GM18505 (cell line): ENCODE results near the gene DIP2C.
"Not testable (repeated sequence)": the region's sequence is repeated elsewhere in the genome, so short reads cannot be mapped to it uniquely, and the experiment has no call there.

ENCODE experiments used
- ATAC-seq: cut with Tn5 transposase; IDR thresholded peaks from one replicate; pipeline ENCODE4 v1.9.1; 2021; ENCODE audit not compliant: unreplicated experiment
- POLR2A ChIP-seq: IDR thresholded peaks from 4 replicates; pipeline ENCODE4 v1.6.1; 2011; ENCODE audit warnings: borderline replicate concordance; ENCODE audit not compliant: insufficient read depth, insufficient read length; ENCODE audit errors: extremely low read depth

The DIP2C gene

DNA sequence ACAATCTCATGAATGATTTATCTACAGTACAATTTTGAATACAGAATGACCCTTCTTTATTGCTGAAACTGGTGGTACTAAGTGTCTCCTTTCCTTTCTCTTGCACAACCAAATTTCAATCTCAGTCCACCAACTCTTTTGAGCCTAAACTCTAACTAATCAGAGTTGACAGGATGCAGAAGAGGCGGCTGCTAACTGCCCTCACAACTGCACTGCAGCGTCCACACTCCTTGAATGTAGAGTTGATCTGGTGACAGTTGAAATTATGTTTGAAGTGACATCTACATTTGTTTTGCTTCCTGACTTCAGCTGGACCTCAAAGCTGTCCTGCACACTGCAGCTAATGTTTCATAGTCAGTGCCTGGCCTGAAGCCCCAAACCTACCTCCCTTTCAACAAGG is 414.6 kb downstream of the DIP2C start:
- no peak for ATAC-seq
- TF ChIP-seq POLR2A = no peak

DNA sequence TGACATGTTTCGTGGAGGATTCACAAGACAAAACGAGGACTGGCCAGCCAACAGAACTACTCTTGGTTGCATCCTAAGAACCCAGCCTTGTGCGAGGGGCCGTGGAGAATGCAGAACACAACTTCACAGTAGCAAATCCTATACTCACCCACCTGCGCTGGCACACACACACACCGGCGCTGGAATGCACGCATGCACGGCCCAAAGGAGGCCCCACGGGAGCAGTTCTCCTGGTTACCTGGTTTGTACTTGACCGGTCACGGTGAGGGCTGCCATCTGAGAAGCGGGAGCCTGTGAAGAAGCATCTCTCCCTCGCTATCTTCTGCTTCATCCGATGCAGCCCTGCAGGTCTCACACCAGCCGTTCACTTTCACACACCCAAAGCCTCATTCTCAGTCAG is 416.4 kb downstream of the DIP2C start:
- TF ChIP-seq POLR2A = no peak
- no peak for ATAC-seq

DNA sequence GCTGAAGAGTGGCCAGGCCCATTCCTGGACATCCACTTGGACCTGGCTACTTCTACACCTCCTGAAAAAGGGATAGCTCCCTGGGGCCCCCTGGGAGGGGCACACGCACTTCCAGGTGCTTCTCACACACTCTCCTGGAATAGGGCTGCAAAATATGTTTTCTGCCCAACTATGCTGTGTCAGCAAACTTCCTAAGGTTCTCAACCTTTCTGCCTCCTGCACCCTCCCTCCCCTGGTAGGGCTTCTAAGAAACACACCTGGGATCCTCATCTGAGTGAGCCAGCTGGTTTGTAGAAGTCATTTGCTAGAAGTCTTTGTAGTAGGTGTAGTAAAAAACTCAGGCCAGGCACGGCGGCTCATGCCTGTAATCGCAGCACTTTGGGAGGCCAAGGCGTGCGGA is 417.7 kb downstream of the DIP2C start:
- TF ChIP-seq POLR2A = no peak
- ATAC-seq = no peak

DNA sequence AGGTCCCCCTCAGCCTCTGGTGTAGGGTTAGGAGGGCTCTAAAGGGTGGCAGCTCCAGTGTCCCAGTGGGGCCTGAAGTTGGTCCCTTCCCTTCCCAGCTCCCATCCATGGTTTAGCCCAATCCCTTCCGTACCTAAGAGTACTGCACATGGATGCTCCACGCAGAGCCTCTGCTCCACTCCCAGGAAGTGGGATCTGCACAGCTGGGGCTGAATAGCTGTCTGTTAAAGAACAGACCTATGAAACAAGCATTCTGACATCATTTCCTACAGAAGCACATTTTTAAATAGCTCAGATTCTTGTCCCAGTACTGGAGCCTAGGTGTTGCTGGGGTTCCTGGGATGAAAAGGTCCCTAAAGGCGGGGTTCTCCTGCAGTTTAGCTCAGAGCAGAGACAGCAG is 418.3 kb downstream of the DIP2C start:
- no peak for TF ChIP-seq POLR2A
- no peak for ATAC-seq

DNA sequence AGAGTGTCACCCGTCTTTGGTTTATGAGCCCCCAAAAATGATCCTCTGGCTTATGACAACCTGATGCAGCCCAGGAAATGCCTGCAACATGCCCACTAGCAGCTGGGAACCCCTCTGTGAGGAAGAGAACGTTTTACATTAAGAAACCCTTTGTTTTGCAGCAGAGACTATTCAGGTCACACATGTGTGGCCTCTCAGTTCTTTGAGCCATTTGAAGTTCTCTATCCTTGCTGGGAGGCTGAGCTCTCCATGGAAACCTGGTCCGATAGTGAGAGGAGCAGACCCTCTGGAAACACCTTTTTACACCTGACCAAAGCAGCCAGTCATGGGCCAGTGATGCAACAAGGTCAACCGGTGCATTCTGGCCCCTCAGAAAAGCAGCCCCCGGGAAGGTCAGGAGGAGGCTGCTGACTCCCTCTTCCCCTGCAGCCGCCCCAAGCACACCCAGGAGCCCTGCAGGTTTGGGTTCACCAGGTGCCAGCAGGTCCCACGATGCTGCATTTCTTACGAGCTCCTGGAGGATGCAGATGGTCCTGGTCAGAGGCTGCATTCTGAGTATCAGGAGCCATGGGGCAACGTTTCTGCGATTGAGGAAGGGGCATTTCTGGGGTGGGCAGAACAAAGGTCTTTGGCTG is 419.9 kb downstream of the DIP2C start:
- ATAC-seq = no peak
- no peak for TF ChIP-seq POLR2A

DNA sequence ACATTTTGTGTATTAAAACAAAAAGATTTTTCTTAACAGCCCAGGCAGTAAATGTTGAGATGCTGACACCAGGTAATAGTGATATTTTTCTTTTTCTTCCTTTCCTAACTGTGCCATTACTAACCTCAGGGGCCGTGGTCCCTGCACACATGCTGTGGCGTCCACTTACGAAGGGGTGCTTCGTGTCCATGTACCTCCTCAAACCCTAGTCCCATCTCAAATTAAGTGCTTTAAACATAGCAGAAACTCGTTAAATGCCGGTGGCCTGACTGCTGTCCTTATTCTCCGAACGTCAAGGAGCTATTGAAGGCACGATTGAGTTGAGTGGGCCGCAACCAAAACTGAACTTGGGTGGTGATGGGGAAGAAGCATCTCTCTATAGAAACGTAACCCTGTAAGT is 421.8 kb downstream of the DIP2C start:
- TF ChIP-seq POLR2A = no peak
- ATAC-seq = no peak

DNA sequence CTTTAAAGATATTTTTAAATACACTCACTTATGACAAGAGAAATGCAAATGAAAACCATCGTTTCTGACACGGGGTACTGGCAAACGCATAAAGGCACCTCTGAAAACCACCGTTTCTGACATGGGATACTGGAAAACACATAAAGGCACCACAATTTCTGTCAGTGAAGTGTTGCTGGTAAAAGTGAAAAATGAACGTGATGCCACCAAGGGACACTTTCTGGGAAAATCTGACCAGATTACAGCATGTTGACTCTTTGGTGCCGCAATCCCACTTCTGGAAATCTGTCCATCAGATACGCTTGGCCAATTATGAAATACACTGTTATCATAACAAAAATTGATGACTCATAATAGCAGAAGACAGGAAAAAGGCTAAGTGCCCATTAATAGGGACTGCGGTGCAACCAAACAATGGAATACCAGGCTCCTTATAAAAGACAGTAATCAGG is 422.5 kb downstream of the DIP2C start:
- no peak for TF ChIP-seq POLR2A
- ATAC-seq = no peak

DNA sequence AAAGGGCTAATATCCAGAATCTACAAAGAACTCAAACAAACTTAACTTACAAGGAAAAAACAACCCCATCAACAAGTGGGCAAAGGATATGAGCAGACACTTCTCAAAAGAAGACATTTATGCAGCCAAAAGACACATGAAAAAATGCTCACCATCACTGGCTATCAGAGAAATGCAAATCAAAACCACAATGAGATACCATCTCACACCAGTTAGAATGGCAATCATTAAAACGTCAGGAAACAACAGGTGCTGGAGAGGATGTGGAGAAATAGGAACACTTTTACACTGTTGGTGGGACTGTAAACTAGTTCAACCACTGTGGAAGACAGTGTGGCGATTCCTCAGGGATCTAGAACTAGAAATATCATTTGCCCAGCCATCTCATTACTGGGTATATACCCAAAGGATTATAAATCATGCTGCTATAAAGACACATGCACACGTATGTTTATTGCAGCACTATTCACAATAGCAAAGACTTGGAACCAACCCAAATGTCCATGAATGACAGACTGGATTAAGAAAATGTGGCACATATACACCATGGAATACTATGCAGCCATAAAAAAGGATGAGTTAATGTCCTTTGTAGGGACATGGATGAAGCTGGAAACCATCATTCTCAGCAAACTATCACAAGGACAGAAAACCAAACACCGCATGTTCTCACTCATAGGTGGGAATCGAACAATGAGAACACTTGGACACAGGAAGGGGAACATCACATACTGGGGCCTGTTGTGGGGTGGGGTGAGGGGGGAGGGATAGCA is 423.5 kb downstream of the DIP2C start:
- not testable (repeated sequence) for ATAC-seq

DNA sequence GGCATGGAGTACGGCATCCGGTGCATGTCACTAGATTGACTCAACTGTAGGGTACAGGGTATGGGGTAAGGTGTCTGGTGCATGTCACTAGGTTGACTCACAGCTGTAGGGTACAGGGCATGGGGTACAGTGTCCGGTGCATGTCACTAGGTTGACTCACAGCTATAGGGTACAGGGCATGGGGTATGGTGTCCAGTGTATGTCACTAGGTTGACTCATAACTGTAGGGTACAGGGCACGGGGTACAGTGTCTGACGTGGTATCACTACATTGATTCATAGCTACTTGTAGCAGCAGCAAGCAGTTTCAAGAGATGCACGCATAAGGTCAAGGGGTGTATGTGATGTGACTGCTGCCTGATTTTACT is 424.4 kb downstream of the DIP2C start:
- ATAC-seq = not testable (repeated sequence)

DNA sequence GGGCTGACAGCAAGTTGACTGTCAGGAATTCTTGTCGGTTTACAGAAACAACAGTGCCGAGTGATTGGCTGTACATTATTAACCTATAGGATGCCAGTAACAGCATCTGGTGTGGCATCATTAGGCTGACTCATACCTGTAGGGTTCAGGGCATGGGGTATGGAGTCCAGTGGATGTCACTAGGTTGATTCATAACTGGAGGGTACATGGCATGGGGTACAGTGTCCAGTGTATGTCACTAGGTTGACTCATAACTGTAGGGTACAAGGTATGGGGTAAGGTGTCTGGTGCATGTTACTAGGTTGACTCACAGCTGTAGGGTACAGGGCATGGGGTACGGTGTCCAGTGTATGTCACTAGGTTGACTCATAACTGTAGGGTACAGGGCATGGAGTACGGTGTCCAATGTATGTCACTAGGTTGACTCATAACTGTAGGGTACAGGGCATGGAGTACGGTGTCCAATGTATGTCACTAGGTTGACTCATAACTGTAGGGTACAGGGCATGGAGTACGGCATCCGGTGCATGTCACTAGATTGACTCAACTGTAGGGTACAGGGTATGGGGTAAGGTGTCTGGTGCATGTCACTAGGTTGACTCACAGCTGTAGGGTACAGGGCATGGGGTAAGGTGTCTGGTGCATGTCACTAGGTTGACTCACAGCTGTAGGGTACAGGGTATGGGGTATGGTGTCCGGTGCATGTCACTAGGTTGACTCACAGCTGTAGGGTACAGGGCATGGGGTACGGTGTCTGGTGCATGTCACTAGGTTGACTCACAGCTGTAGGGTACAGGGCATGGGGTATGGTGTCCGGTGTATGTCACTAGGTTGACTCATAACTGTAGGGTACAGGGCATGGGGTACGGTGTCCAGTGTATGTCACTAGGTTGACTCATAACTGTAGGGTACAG is 425.1 kb downstream of the DIP2C start:
- ATAC-seq = not testable (repeated sequence)

DNA sequence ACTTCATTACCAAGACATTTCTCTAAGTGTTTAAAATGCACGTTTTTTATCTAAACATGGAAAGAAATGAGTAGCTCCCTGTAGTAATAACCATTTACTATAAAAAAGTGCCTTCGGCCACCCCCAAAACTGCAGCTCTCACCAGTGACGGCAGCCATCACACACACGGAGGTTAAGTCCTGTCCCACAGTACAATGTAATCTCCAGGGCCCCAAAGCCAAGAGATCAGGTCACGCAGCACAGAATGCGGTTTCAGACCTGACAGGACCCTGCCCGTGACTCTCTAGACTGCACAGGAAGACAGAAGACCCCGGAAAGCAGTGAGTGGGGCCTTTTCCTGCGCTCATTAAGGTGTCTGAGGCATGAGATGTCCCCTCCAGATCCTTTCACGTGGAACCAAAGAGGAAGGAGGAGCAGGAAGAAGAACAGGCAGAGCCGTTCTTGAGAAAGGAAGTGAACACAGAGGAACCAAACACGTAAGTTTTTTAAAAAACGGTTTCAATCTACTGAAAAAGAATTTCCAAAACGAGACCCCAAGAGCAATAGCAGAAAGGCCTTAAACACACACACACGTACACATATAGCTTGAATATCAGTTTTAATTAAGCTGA is 428.5 kb downstream of the DIP2C start:
- TF ChIP-seq POLR2A = no peak
- ATAC-seq = no peak

DNA sequence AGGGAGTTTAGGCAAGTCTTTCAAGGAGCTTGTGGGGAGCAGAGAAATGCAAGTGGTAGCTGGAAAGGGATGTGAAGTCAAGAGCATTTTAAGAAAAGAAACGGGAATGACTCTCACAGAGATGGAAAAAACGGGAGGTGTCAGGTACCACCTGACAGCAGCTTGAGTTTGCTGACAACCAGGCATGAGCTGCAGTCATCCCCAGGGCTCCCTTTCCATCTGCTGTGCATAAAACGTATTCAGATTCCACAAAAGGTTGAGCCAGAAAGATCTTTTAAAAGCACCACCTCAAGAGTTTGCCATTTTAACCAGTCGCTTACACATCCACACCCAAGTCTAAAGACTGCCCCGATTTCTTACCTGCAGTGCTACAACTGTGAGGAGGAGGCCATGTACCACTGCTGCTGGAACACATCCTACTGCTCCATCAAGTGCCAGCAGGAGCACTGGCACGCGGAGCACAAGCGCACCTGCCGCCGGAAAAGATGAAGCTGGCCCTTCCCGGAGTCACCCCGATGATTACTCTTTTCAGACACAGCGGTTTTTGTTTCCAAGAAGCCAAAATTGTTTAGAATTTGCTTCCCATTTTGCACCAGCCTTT is 437.4 kb downstream of the DIP2C start:
- TF ChIP-seq POLR2A = no peak
- ATAC-seq = no peak

DNA sequence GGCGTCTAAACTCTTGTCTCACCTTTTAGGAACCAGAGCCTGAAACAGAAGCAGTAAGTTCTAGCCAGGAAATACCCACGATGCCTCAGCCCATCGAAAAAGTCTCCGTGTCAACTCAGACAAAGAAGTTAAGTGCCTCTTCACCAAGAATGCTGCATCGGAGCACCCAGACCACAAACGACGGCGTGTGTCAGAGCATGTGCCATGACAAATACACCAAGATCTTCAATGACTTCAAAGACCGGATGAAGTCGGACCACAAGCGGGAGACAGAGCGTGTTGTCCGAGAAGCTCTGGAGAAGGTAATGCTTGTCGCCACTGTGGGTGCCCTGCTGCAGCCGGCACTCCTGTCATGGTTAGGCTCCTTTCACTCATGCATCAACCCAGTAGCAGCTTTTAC is 441.2 kb downstream of the DIP2C start:
- ATAC-seq = no peak
- no peak for TF ChIP-seq POLR2A
